Kidney epithelial cell (primary cell): ENCODE measurements around the gene PDE11A. TPM values are rescaled to one million over a fixed set of nuclear protein-coding genes. Genes with fewer than 3 reads are reported as not detected.

Experiments used
- DNase-seq: peaks from one replicate; pipeline ENCODE4 v3.0.0-alpha.2; 2010; ENCODE audit warnings: low read depth
- H3K27me3 ChIP-seq: 2 replicates; pipeline ENCODE4 v1.6.0; 2011; ENCODE audit warnings: low read length; ENCODE audit not compliant: control insufficient read depth, insufficient read depth
- H3K36me3 ChIP-seq: 2 replicates; pipeline ENCODE4 v1.5.1; 2011; ENCODE audit warnings: low read length; ENCODE audit not compliant: control insufficient read depth, insufficient read depth
- H3K4me3 ChIP-seq: 2 replicates; pipeline ENCODE4 v1.5.1; 2011; ENCODE audit warnings: low read depth, mild to moderate bottlenecking, control low read depth, low read length
- total RNA-seq: library from RNA; depleted of rRNA; stranded (reverse); fragments of >200 nt; gene quantifications from 2 replicates; pipeline ENCODE4 v1.2.3, GENCODE V29; 2015
- TF ChIP-seq, protein P1 (sequence below): IDR thresholded peaks from 2 replicates; pipeline ENCODE4 v1.5.1; 2011; ENCODE audit warnings: mild to moderate bottlenecking, moderate library complexity, low read length, control low read depth, inconsistent platforms; ENCODE audit not compliant: insufficient read depth, poor library complexity, severe bottlenecking

The PDE11A gene
- 0.13 and 0.21 TPM in 2 replicates for total RNA-seq

DNA sequence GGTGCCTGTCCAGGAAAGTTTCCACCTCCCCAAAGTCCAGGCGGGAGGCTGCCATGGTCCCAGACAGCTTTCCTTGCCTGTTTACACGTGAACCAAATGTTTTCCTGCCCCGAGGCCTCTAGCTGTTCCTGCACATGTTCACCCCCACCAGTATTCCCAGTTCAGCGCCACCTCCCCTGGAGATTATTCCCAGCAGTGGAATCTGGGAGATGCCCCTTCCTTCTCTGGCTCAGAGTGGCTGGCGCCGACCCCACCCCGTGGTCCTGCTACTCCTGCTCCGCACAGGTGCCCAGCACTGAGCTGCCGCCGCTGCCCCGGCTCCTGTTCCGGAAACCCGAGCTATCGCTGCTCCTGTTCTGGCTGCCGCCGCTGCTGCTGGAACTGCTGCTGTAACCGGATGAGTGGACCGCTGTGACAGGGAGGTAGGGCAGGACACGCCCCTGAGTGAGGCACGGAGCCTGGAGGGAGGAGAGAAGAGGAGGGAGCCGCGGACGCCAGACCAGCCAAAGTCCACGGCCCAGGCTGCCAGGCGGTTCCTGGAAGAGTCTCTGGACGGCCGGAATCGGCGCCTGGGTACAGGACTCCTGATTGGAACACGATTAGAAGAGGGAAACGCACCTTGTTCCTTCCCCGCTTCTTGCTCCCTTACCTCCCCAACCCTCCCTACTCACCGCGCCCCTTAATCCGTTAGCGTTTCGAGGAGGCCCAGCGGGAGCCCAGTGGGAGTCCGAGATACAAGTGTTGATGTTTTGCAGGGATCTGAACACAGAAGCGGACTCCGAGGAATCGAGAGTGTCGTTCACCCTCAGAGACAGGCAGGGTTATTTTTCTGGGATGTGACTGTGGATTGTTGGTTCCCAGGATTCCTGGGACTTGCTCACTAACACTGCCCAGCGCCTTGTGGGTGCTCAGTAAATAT lies at the start of gene PDE11A:
Gene PDE11A, minus strand, starts transcription at position 395 of the 919 bp plus-strand sequence. Its CDS starts 340 bp downstream, at position 55.
- Histone ChIP-seq H3K4me3 (peak within 1 kb of the TSS; percentile 49), H3K27me3 (no peaks in the 10 kb centered on the region), H3K36me3 (no peaks in the 10 kb centered on the region)
- DNase-seq = peak; percentile 69
- TF ChIP-seq, protein P1, sequence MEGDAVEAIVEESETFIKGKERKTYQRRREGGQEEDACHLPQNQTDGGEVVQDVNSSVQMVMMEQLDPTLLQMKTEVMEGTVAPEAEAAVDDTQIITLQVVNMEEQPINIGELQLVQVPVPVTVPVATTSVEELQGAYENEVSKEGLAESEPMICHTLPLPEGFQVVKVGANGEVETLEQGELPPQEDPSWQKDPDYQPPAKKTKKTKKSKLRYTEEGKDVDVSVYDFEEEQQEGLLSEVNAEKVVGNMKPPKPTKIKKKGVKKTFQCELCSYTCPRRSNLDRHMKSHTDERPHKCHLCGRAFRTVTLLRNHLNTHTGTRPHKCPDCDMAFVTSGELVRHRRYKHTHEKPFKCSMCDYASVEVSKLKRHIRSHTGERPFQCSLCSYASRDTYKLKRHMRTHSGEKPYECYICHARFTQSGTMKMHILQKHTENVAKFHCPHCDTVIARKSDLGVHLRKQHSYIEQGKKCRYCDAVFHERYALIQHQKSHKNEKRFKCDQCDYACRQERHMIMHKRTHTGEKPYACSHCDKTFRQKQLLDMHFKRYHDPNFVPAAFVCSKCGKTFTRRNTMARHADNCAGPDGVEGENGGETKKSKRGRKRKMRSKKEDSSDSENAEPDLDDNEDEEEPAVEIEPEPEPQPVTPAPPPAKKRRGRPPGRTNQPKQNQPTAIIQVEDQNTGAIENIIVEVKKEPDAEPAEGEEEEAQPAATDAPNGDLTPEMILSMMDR = no peak

DNA sequence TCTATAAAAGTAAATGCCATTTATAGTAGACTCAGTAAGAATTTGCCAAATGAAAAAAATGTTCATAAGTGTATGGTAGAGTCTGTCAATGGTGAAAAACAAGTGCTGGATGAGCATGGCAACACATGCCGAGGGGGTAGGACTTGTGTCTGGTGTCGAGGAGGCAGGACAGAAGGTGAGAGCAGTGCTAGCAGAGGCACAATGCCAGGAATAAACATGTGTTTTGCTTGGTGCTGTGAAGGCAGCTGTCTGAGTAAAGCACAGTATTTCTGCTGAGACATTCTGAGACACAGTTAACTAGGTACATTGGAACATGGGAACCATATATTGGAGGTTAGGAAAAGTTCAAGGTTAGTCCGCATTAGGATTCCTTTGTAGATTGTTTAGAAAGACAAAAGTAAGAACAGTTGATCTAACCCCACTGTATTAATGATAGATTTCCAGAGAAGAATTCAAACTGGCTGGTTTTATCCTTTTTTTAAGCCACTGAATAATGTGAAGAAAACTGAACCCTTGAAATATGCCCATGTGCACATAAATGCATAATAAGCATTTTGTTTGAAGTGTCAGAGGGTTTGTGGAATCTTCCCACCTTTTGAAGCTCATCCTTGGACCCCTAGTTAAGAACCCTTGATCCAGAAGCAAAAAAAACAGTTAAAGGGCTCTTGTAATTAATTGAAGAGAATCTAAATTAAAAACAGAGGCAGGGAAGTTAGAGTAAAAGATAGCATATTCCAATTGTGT lies 46.8 kb upstream of the PDE11A start:
- TF ChIP-seq, protein P1 = no peak
- Histone ChIP-seq H3K27me3 (no peaks in the 10 kb centered on the region), H3K36me3 (no peaks in the 10 kb centered on the region), H3K4me3 (no peak overlapping the region)
- no peak for DNase-seq

DNA sequence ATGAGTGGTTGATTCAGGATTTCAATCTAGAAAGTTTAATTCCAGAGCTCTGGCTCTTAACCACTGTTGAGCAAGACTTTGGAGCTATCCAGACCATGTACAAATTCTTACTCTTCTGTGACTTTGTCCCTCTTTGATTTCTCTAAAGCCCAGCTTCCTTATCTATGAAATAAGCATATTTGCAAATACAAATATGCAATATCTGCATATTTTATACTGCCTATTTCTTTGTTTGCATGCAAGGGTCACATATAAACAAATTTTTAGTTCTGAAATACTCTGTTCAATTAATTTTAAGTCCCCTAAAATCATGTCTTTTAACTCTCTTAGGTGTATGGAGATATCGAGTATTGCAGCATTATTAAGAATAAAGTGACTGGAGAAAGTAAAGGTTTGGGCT lies 45.1 kb upstream of the PDE11A start:
- TF ChIP-seq, protein P1 = no peak
- Histone ChIP-seq H3K27me3 (no peaks in the 10 kb centered on the region), H3K36me3 (no peaks in the 10 kb centered on the region), H3K4me3 (no peak overlapping the region)
- DNase-seq = no peak

DNA sequence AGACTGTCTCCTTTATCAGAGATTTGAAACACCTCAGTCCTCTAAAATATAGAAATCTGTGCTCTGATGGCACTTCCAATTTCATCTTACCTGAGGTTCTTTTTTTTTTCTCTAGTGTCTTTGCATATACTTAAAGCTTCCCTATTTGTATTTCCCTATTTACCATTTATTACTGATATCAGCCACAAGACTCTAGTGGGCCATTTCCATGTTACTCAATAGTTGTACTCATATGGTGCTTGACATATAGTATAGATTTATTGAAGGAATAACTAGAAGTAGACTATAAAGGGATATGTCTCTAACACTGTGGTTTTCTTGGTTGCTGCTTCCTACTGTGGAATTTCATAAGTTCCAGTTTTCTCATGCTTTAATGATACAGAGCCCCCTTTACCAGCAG lies 42.7 kb upstream of the PDE11A start:
- Histone ChIP-seq H3K27me3 (no peaks in the 10 kb centered on the region), H3K36me3 (no peaks in the 10 kb centered on the region), H3K4me3 (no peak overlapping the region)
- DNase-seq = no peak
- TF ChIP-seq, protein P1 = no peak

DNA sequence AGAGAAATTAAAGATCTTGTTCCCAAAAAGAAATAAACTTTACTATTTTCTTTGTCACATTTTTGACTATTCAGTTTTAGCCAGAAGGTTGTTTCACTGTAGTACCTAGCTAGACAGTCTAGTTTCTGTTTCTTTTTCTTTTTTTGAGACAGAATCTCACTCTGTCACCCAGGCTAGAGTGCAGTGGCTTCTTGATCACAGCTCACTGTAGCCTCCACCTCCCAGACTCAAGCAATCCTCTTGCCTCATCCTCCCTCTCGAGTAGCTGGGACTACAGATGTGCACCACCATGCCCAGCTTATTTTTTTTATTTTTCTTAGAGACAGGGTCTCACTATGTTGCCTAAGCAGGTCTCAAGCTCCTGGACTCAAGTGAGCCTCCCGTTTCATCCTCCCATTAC lies 41.9 kb upstream of the PDE11A start:
- no peaks in the 10 kb centered on the region for H3K36me3 ChIP-seq
- no peak for DNase-seq
- H3K4me3 ChIP-seq = no peak overlapping the region
- H3K27me3 ChIP-seq = no peaks in the 10 kb centered on the region
- TF ChIP-seq, protein P1 = no peak
